Fibroblast of mammary gland (primary cell): ENCODE data around the gene FUZ.

Experiments
- DNase-seq: peaks from one replicate; pipeline ENCODE4 v3.0.0-alpha.2; 2010; ENCODE audit warnings: low read depth
- H3K4me3 ChIP-seq: 2 replicates; pipeline ENCODE4 v1.5.1; 2011; ENCODE audit warnings: low read depth, mild to moderate bottlenecking, low read length, moderate library complexity; ENCODE audit not compliant: control insufficient read depth
- TF ChIP-seq, protein P1 (sequence below): conservative IDR thresholded peaks from 2 replicates; pipeline ENCODE4 v1.5.1; 2011; ENCODE audit warnings: low read depth, low read length, inconsistent platforms; ENCODE audit not compliant: control insufficient read depth, insufficient read depth

Gene FUZ

DNA sequence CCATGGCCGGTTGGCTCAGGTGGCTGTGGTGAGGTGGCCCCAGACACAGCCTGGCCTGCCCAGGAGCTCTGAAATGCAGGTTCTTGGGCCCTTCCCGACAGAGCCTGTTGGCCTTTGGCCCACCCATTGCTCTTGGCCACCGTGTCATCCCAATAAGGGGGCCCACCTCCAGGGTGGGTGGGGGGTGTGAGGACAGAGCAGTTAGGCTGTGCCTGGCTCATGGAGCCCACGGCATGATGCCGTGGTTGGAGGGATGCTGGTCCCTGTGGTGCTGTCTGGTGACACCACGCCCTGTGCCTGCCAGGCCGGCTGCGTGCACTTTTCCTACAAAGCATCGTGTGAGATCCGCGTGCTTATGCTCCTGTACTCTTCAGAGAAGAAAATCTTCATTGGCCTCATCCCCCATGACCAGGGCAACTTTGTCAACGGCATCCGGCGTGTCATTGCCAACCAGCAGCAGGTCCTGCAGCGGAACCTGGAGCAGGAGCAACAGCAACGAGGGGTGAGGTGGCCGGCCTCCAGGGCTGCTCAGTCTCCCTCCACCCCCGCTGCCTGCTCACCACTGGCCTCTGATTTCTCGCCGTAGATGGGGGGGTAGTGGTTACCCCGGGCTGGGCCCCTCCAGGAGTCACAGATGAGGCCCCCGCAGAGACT, 46.7 kb upstream of the FUZ start:
- no peak overlapping the region for H3K4me3 ChIP-seq
- TF ChIP-seq, protein P1, sequence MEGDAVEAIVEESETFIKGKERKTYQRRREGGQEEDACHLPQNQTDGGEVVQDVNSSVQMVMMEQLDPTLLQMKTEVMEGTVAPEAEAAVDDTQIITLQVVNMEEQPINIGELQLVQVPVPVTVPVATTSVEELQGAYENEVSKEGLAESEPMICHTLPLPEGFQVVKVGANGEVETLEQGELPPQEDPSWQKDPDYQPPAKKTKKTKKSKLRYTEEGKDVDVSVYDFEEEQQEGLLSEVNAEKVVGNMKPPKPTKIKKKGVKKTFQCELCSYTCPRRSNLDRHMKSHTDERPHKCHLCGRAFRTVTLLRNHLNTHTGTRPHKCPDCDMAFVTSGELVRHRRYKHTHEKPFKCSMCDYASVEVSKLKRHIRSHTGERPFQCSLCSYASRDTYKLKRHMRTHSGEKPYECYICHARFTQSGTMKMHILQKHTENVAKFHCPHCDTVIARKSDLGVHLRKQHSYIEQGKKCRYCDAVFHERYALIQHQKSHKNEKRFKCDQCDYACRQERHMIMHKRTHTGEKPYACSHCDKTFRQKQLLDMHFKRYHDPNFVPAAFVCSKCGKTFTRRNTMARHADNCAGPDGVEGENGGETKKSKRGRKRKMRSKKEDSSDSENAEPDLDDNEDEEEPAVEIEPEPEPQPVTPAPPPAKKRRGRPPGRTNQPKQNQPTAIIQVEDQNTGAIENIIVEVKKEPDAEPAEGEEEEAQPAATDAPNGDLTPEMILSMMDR = no peak
- DNase-seq = no peak

DNA sequence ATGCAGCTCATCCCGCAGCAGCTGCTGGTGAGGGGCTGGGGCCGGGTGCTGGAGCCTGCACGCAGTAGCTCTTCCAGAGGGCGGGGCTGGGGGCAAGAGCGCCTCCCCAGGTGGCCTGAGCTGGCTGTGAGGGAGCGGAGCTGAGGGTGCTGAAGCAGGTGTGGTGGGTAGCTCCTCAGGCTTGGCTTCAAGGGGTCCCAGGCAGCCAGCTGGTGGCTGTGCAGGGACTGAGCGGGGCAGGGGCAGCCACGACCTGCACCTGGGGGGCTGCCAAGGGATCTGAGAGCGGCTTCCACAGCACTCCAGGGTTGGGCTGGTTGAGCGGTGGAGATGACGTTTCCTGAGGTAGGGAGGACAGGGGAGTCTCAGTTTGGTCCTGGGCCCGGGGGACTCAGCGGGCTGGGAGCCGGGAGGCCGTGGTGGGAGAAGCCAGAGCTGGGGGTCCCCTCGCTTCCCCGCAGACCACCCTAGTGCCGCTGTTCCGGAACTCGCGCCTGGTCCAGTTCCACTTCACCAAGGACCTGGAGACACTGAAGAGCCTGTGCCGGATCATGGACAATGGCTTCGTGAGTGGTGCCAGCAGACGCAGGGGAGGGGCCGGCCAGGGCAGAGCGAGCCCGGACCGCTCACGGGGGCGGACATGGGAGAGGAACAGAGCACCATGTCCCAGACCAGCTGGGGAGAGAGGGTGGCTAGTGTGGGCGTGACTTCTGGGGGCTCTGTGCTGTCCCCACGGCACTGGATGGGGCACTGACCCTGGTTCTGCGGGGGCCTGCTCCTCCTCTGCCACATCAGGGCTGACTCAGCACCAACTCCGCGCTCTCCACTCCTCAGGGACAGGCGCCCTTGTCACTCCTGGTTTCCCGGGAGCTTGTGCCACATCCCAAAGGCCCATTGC, 45.2 kb upstream of the FUZ start:
- DNase-seq = no peak

GRCh38 chr19:49857838-49858087, 44.7 kb upstream of the FUZ start:
- no peak overlapping the region for H3K4me3 ChIP-seq
- no peak for DNase-seq
- TF ChIP-seq, protein P1 = no peak

More for the DNA sequence above, 45.2 kb upstream of the FUZ start:
- no peak overlapping the region for H3K4me3 ChIP-seq
- TF ChIP-seq, protein P1 = no peak

GRCh38 chr19:49857061-49857837, 44.2 kb upstream of the FUZ start:
- H3K4me3 ChIP-seq = no peak overlapping the region

GRCh38 chr19:49856574-49857021, 43.5 kb upstream of the FUZ start:
- no peak for DNase-seq
- H3K4me3 ChIP-seq = no peak overlapping the region
- TF ChIP-seq, protein P1 = no peak

More at GRCh38 chr19:49857061-49857837, 44.2 kb upstream of the FUZ start:
- no peak for DNase-seq
- TF ChIP-seq, protein P1 = no peak

- TF ChIP-seq, protein P1 = no peak
- H3K4me3 ChIP-seq = no peak overlapping the region
- no peak for DNase-seq
Measured at GRCh38 chr19:49855676-49856573, 42.8 kb upstream of the FUZ start.
